CD4-positive, CD25-positive, alpha-beta regulatory T cell (primary cell): Measurements from ENCODE around the gene TIMM44. TPM values are rescaled to one million over a fixed set of nuclear protein-coding genes. Genes with fewer than 3 reads are reported as not detected.
A peak's percentile ranks its signal among the peaks of the same experiment; 100 is the strongest.
"Not testable (repeated sequence)": the region's sequence is repeated elsewhere in the genome, so short reads cannot be mapped to it uniquely, and the experiment has no call there.

Experiments
- ATAC-seq, 2 donors: fragments of 150-1000 bp; cut with Tn5 transposase; one replicate each; pipeline ENCODE4 v1.10.0; 2021; ENCODE audit warnings: low read depth in 2 of 2, moderate number of reproducible peaks in 2 of 2, moderate library complexity in 1 of 2
- DNase-seq, 3 donors: peaks; one replicate each; pipeline versions ENCODE4 v3.0.0 to v3.0.0-alpha.2; 2012 to 2022; ENCODE audit warnings: mixed read lengths in 1 of 3
- H3K27ac ChIP-seq: one replicate; pipeline ENCODE4 v1.7.0; 2013; ENCODE audit warnings: mild to moderate bottlenecking, low read length; ENCODE audit not compliant: insufficient read depth, poor library complexity, severe bottlenecking
- H3K27me3 ChIP-seq: one replicate; pipeline ENCODE4 v1.7.0; 2013; ENCODE audit warnings: low read length; ENCODE audit not compliant: control insufficient read depth, insufficient read depth
- H3K36me3 ChIP-seq: one replicate; pipeline ENCODE4 v1.7.0; 2013; ENCODE audit warnings: mild to moderate bottlenecking, low read length, moderate library complexity; ENCODE audit not compliant: control insufficient read depth, insufficient read depth
- H3K4me1 ChIP-seq: 2 replicates; pipeline ENCODE4 v1.7.0; 2013; ENCODE audit warnings: mild to moderate bottlenecking, low read length; ENCODE audit not compliant: insufficient read depth, control insufficient read depth, poor library complexity, severe bottlenecking
- H3K4me3 ChIP-seq: one replicate; pipeline ENCODE4 v1.7.0; 2013; ENCODE audit warnings: low read depth, mild to moderate bottlenecking, low read length, moderate library complexity
- H3K9me3 ChIP-seq, 2 experiments: 1 replicate in 1 of 2; 2 replicates in 1 of 2; pipeline ENCODE4 v1.7.0; 2013; ENCODE audit warnings: low read length in 2 of 2, mild to moderate bottlenecking in 1 of 2, moderate library complexity in 1 of 2; ENCODE audit not compliant: control insufficient read depth in 2 of 2
- H3K27ac Mint-ChIP-seq, 3 donors: one replicate each; pipeline ENCODE4 v1.8.0; 2020 to 2022; ENCODE audit warnings: mild to moderate bottlenecking in 3 of 3, mixed read lengths in 3 of 3, moderate library complexity in 2 of 3
- H3K27me3 Mint-ChIP-seq: one replicate; pipeline ENCODE4 v1.8.0; 2022; ENCODE audit warnings: mild to moderate bottlenecking, mixed read lengths
- H3K36me3 Mint-ChIP-seq: one replicate; pipeline ENCODE4 v1.8.0; 2020; ENCODE audit warnings: mixed read lengths
- H3K4me1 Mint-ChIP-seq, 4 donors: one replicate each; pipeline ENCODE4 v1.8.0; 2020 to 2022; ENCODE audit warnings: mixed read lengths in 4 of 4, mild to moderate bottlenecking in 1 of 4
- H3K4me3 Mint-ChIP-seq, 4 donors: one replicate each; pipeline ENCODE4 v1.8.0; 2020 to 2022; ENCODE audit warnings: mild to moderate bottlenecking in 4 of 4, mixed read lengths in 4 of 4, moderate library complexity in 3 of 4
- H3K9me3 Mint-ChIP-seq, 7 donors: one replicate each; pipeline ENCODE4 v1.8.0; 2020 to 2022; ENCODE audit warnings: mixed read lengths in 7 of 7, mild to moderate bottlenecking in 3 of 7, moderate library complexity in 2 of 7
- polyA plus RNA-seq, 4 donors: library from polyadenylated mRNA; unstranded; fragments of 300-500 nt; fragmentation: Illumina TruSeq; gene quantifications; one replicate each; pipeline ENCODE4 v1.2.3, GENCODE V29; 2021
- total RNA-seq: library from RNA; stranded (reverse); gene quantifications from one replicate; pipeline ENCODE4 v1.2.3, GENCODE V29; 2022

Gene TIMM44
- total and polyA plus RNA-seq, 5 donors from 2014 or later = 14.0 to 72.5 (median 15.0) TPM

GRCh38 chr19:7930765-7931164, 12.7 kb downstream of the TIMM44 start:
- H3K4me1 Mint-ChIP-seq = peaks cover 0 to 13% (median 2%) of the 10 kb centered on the region in 4 donors
- no peak overlapping the region for H3K27ac Mint-ChIP-seq
- H3K36me3 Mint-ChIP-seq = peaks cover 2% of the 10 kb centered on the region
- no peaks in the 10 kb centered on the region for H3K9me3 ChIP-seq
- ATAC-seq = no peak
- no peaks in the 10 kb centered on the region for H3K27me3 Mint-ChIP-seq
- no peaks in the 10 kb centered on the region for H3K27me3 ChIP-seq
- H3K4me1 ChIP-seq = peaks cover 4% of the 10 kb centered on the region
- DNase-seq = no peak
- no peak overlapping the region for H3K4me3 Mint-ChIP-seq
- no peak overlapping the region for H3K27ac ChIP-seq
- H3K4me3 ChIP-seq = no peak overlapping the region
- H3K9me3 Mint-ChIP-seq = no peaks in the 10 kb centered on the region
- peaks cover 39% of the 10 kb centered on the region for H3K36me3 ChIP-seq

DNA sequence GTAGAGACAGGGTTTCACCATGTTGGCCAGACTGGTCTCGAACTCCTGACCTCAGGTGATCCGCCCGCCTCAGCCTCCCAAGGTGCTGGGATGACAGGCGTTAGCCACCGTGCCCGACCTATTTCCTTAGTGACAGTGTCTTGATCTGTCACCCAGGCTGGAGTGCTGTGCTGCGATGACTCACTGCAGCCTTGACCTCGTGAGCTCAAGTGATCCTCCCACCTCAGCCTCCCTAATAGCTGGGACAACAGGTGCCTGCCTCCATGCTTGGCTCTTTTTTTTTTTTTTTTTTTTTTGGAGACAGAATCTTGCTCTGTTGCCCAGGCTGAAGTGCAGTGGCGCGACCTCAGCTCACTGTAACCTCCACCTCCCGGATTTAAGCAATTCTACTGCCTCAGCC, 13.4 kb downstream of the TIMM44 start:
- not testable (repeated sequence) for H3K36me3 Mint-ChIP-seq, H3K27ac Mint-ChIP-seq, H3K9me3 ChIP-seq, H3K4me3 Mint-ChIP-seq, DNase-seq, H3K9me3 Mint-ChIP-seq, H3K4me3 ChIP-seq, H3K27me3 Mint-ChIP-seq, ATAC-seq, H3K27me3 ChIP-seq, H3K27ac ChIP-seq
- peaks cover 0 to 15% (median 2%) of the 10 kb centered on the region in 4 donors for H3K4me1 Mint-ChIP-seq
- Histone ChIP-seq H3K36me3 (peaks cover 34% of the 10 kb centered on the region), H3K4me1 (peaks cover 10% of the 10 kb centered on the region)

GRCh38 chr19:7928741-7929701, 14.4 kb downstream of the TIMM44 start:
- Histone ChIP-seq H3K27me3 (no peaks in the 10 kb centered on the region), H3K36me3 (peaks cover 26% of the 10 kb centered on the region), H3K4me1 (peaks cover 14% of the 10 kb centered on the region), H3K27ac (no peak overlapping the region), H3K9me3 (no peaks in the 10 kb centered on the region), H3K4me3 (no peak overlapping the region)
- Mint-ChIP-seq H3K9me3 (no peaks in the 10 kb centered on the region), H3K36me3 (no peaks in the 10 kb centered on the region), H3K27ac (peak overlapping the region in 1 of 3 donors; percentile 80), H3K4me3 (peak overlapping the region in 2 of 4 donors; percentile 51 to 82), H3K27me3 (no peaks in the 10 kb centered on the region), H3K4me1 (peaks cover 0 to 18% (median 2%) of the 10 kb centered on the region in 4 donors)
- DNase-seq (peak; percentile 42 to 66 (median 62)), ATAC-seq (peak; percentile 35 to 40)

GRCh38 chr19:7928334-7928706, 15.1 kb downstream of the TIMM44 start:
- Mint-ChIP-seq H3K9me3 (no peaks in the 10 kb centered on the region), H3K27ac (no peak overlapping the region), H3K27me3 (no peaks in the 10 kb centered on the region), H3K4me3 (peak overlapping the region in 3 of 4 donors; percentile 3 to 82 (median 71)), H3K36me3 (no peaks in the 10 kb centered on the region), H3K4me1 (peaks cover 0 to 21% (median 2%) of the 10 kb centered on the region in 4 donors)
- no peak for ATAC-seq
- Histone ChIP-seq H3K4me1 (peaks cover 14% of the 10 kb centered on the region), H3K36me3 (peaks cover 19% of the 10 kb centered on the region), H3K4me3 (no peak overlapping the region), H3K27ac (no peak overlapping the region), H3K9me3 (no peaks in the 10 kb centered on the region), H3K27me3 (no peaks in the 10 kb centered on the region)
- no peak for DNase-seq

- peaks cover 14% of the 10 kb centered on the region for H3K4me1 ChIP-seq
- ATAC-seq (no peak), DNase-seq (no peak)
- no peaks in the 10 kb centered on the region for H3K27me3 Mint-ChIP-seq
- peak overlapping the region in 3 of 4 donors; percentile 3 to 82 (median 80) for H3K4me3 Mint-ChIP-seq
- H3K9me3 Mint-ChIP-seq = no peaks in the 10 kb centered on the region
- no peaks in the 10 kb centered on the region for H3K36me3 Mint-ChIP-seq
- no peak overlapping the region for H3K4me3 ChIP-seq
- no peak overlapping the region for H3K27ac Mint-ChIP-seq
- H3K9me3 ChIP-seq = no peaks in the 10 kb centered on the region
- peaks cover 0 to 26% (median 4%) of the 10 kb centered on the region in 4 donors for H3K4me1 Mint-ChIP-seq
- H3K27ac ChIP-seq = no peak overlapping the region
- H3K36me3 ChIP-seq = peaks cover 13% of the 10 kb centered on the region
- H3K27me3 ChIP-seq = no peaks in the 10 kb centered on the region
Measured at GRCh38 chr19:7927605-7928333, 15.7 kb downstream of the TIMM44 start.

GRCh38 chr19:7926727-7927604, 16.5 kb downstream of the TIMM44 start:
- Histone ChIP-seq H3K36me3 (peaks cover 6% of the 10 kb centered on the region), H3K4me1 (peaks cover 19% of the 10 kb centered on the region), H3K4me3 (no peak overlapping the region), H3K9me3 (no peaks in the 10 kb centered on the region), H3K27me3 (no peaks in the 10 kb centered on the region), H3K27ac (no peak overlapping the region)
- Mint-ChIP-seq H3K36me3 (peaks cover 4% of the 10 kb centered on the region), H3K27me3 (no peaks in the 10 kb centered on the region), H3K4me3 (peak overlapping the region; percentile 56 to 80 (median 70)), H3K27ac (no peak overlapping the region), H3K9me3 (no peaks in the 10 kb centered on the region), H3K4me1 (peaks cover 0 to 30% (median 4%) of the 10 kb centered on the region in 4 donors)
- DNase-seq = no peak
- no peak for ATAC-seq
